ENCODE measurements around the gene NFKBIL1. TPM values are rescaled to one million over a fixed set of nuclear protein-coding genes. Genes with fewer than 3 reads are reported as not detected.

The NFKBIL1 gene
- total and polyA plus RNA-seq, 9 of the 15 experiments (the other 6 are each of a cell fraction or from before 2014, with no cell fraction given), result 0.49 to 33.1 (median 7.6) TPM

GRCh38 chr6:31551371-31551770 is 4.0 kb downstream of the NFKBIL1 start (continued):
- TF ChIP-seq MLLT1 (IDR thresholded peaks at IDR 0.05), result 0 out of 4 replicates have a peak, but pooled peaks of 1 of the 2 experiments have one; percentile 22
- peak in 1 of 2 experiments; percentile 61; a peak in 1 of 4 replicates for TF ChIP-seq FOXA3 (CRISPR knock-in tag; conservative IDR thresholded peaks at IDR 0.05 in 1 of 2, IDR thresholded peaks at IDR 0.05 in 1 of 2)
- TF ChIP-seq STAG1 (CRISPR knock-in tag; IDR thresholded peaks at IDR 0.05; ENCODE audit: borderline replicate concordance), result peak; percentile 59; the same call in 1 of the 2 replicates
- TF ChIP-seq RAD21 (CRISPR knock-in tag; conservative IDR thresholded peaks at IDR 0.05 in 1 of 2, IDR thresholded peaks at IDR 0.05 in 1 of 2), result peak; percentile 96 to 97
- TF ChIP-seq NBN (IDR thresholded peaks at IDR 0.05; ENCODE audit: low read depth), result 0 out of 2 replicates have a peak, but pooled peaks have one; percentile 39

- ChIA-PET POLR2A (interaction anchor here (0.6 to 5.8 kb wide), 4 partner anchors 8 to 43 kb away, joined by 3 to 38 read pairs (median 4); partner anchors contain the start of genes ATP6V1G2, DDX39B and NFKBIL1), CTCF (ENCODE audit: low intra/inter-chr PET ratio) (no interaction called here)
- Histone ChIP-seq H3K27me3 (ENCODE audit: control insufficient read depth in 2 of 2, insufficient read depth in 2 of 2, low read length in 2 of 2) (no peaks in the 10 kb centered on the region), H3K4me3 (no peak overlapping the region), H2AFZ (ENCODE audit: low read depth, low read length) (no peak overlapping the region), H3K79me2 (ENCODE audit: control insufficient read depth, insufficient read depth, low read length) (0 out of 3 replicates have a peak, but pooled peaks cover under 1% of the 10 kb centered on the region), H3K9me3 (replicated peaks; ENCODE audit: control insufficient read depth, insufficient read depth, low read depth, low read length) (no peaks in the 10 kb centered on the region), H3K27ac (ENCODE audit: extremely low read depth, low read depth, low read length) (no peak overlapping the region), H3K36me3 (ENCODE audit: control insufficient read depth, insufficient read depth, low read length) (peaks cover 68% of the 10 kb centered on the region), H3K9ac (ENCODE audit: insufficient read depth in 1 of 2, low read depth in 2 of 2, low read length in 2 of 2) (peak overlapping the region in 1 of 2 experiments; percentile 72; a peak in 1 of 4 replicates), H3K4me1 (replicated peaks in 1 of 2; ENCODE audit: control insufficient read depth in 2 of 2, insufficient read depth in 2 of 2, low read length in 2 of 2) (peaks cover 30 to 40% of the 10 kb centered on the region in 2 experiments), H4K20me1 (replicated peaks; ENCODE audit: control insufficient read depth, insufficient read depth, low read length) (no peaks in the 10 kb centered on the region), H3K9me1 (ENCODE audit: control insufficient read depth, insufficient read depth, low read length) (peaks cover 3% of the 10 kb centered on the region), H3K4me2 (ENCODE audit: insufficient read depth, low read length) (no peak overlapping the region)
- DNase-seq (ENCODE audit: extremely low read depth in 1 of 4, low spot score in 3 of 4), result no peak
- intact Hi-C loops (cut with micrococcal nuclease) (no loop called here), in situ Hi-C loops (cut with MboI) (no loop called here)
- BruUV-seq (replicated peaks), result no TSS peak
- FAIRE-seq, result no peak
- 67% methylated on average over 2 of the region's 3 CpGs for WGBS (ENCODE audit: insufficient coverage, low coverage, missing lambda C conversion rate)
- ATAC-seq, result no peak
- TF ChIP-seq RBBP5 (IDR thresholded peaks at IDR 0.05; ENCODE audit: borderline replicate concordance, insufficient read depth, low read length, poor library complexity, severe bottlenecking) (no peak), KDM4B (IDR thresholded peaks at IDR 0.05; ENCODE audit: borderline replicate concordance in 2 of 2, low read depth in 1 of 2) (no peak), NCOR1 (IDR thresholded peaks at IDR 0.05) (no peak), TEAD2 (tag; IDR thresholded peaks at IDR 0.05) (no peak), ZFP36 (IDR thresholded peaks at IDR 0.05; ENCODE audit: low read depth, low read length, partially characterized antibody) (no peak), MAFG (tag; conservative IDR thresholded peaks at IDR 0.05) (no peak), SFPQ (IDR thresholded peaks at IDR 0.05; ENCODE audit: low read depth, low read length) (no peak), PCBP1 (IDR thresholded peaks at IDR 0.05; ENCODE audit: low read depth, low read length, poor library complexity, severe bottlenecking) (no peak), MEF2D (tag; conservative IDR thresholded peaks at IDR 0.05; ENCODE audit: low read depth) (no peak), TFAP4 (CRISPR knock-in tag; IDR thresholded peaks at IDR 0.05; ENCODE audit: borderline replicate concordance) (no peak), MTA3 (IDR thresholded peaks at IDR 0.05; ENCODE audit: borderline replicate concordance) (no peak)
These were observed 8.9 kb downstream of the NFKBIL1 start for GRCh38 chr6:31556307-31556706.
